Fibroblast of villous mesenchyme (primary cell): Measurements from ENCODE around the gene SHROOM1. TPM values are rescaled to one million over a fixed set of nuclear protein-coding genes. Genes with fewer than 3 reads are reported as not detected.

Experiments
- DNase-seq: peaks from one replicate; pipeline ENCODE4 v3.0.0-alpha.2; 2010; ENCODE audit warnings: low read depth
- H3K4me3 ChIP-seq: 2 replicates; pipeline ENCODE4 v1.5.1; 2011; ENCODE audit warnings: low read depth, mild to moderate bottlenecking, low read length
- CTCF ChIP-seq: IDR thresholded peaks from 2 replicates; pipeline ENCODE4 v1.5.1; 2012; ENCODE audit warnings: low read depth, mild to moderate bottlenecking, low read length; ENCODE audit not compliant: insufficient read depth
- total RNA-seq: library from RNA; depleted of rRNA; stranded (reverse); fragments of >200 nt; gene quantifications from 2 replicates; pipeline ENCODE4 v1.2.3, GENCODE V29; 2012

The SHROOM1 gene
- total RNA-seq, 1 donor = 6.5 TPM

GRCh38 chr5:132872788-132873118, 42.3 kb upstream of the SHROOM1 start:
- no peak overlapping the region for H3K4me3 ChIP-seq
- no peak for DNase-seq
- no peak for TF ChIP-seq CTCF

- TF ChIP-seq CTCF = no peak
- DNase-seq = no peak
- no peak overlapping the region for H3K4me3 ChIP-seq
These were observed 41.2 kb upstream of the SHROOM1 start for GRCh38 chr5:132871459-132872284.

- TF ChIP-seq CTCF = no peak
- DNase-seq = no peak
- H3K4me3 ChIP-seq = no peak overlapping the region
These were observed 40.4 kb upstream of the SHROOM1 start for GRCh38 chr5:132870801-132871200.

GRCh38 chr5:132868754-132869153, 38.3 kb upstream of the SHROOM1 start:
- no peak for TF ChIP-seq CTCF
- no peak for DNase-seq
- no peak overlapping the region for H3K4me3 ChIP-seq

- peak overlapping the region; percentile 75 for H3K4me3 ChIP-seq
- DNase-seq = no peak
- TF ChIP-seq CTCF = no peak
These were observed 36.6 kb upstream of the SHROOM1 start for GRCh38 chr5:132867046-132867451.

GRCh38 chr5:132866342-132867045, 36.0 kb upstream of the SHROOM1 start, which contains the start of the genes GDF9 and UQCRQ:
Gene GDF9, minus strand, starts transcription at chr5:132866469. Its CDS starts 1,936 bp downstream, at chr5:132864533.
Gene UQCRQ, plus strand, starts transcription at chr5:132866642. Its CDS starts 240 bp downstream, at chr5:132866882.
- peak; percentile 38 for TF ChIP-seq CTCF
- peak; percentile 100 for DNase-seq

More at GRCh38 chr5:132866342-132867045, 36.0 kb upstream of the SHROOM1 start, which contains the start of the genes GDF9 and UQCRQ:
- H3K4me3 ChIP-seq = peak within 1 kb of the TSS; percentile 75
